Ovary (tissue), 9 donors: Measurements from ENCODE around the gene EPHA8. TPM values are rescaled to one million over a fixed set of nuclear protein-coding genes. Genes with fewer than 3 reads are reported as not detected.

Experiments used
- DNase-seq, 5 donors: peaks; one replicate each; pipeline ENCODE4 v3.0.0-alpha.2; 2019 to 2020
- H3K27ac ChIP-seq, 2 donors: fragments of 200-600 bp; one replicate each; pipeline versions ENCODE4 v1.5.1 to v1.8.0; 2019 to 2022
- H3K27me3 ChIP-seq: fragments of 200-600 bp; one replicate; pipeline ENCODE4 v1.8.0; 2022
- H3K36me3 ChIP-seq: fragments of 200-600 bp; sonication (generic); one replicate; pipeline ENCODE4 v1.5.1; 2019
- H3K4me1 ChIP-seq: one replicate; pipeline ENCODE4 v1.8.1; 2013; ENCODE audit warnings: mild to moderate bottlenecking, moderate library complexity; ENCODE audit not compliant: insufficient read depth
- H3K4me3 ChIP-seq: fragments of 200-600 bp; sonication (generic); one replicate; pipeline ENCODE4 v1.5.1; 2017
- H3K9me3 ChIP-seq, 2 donors: fragments of 200-600 bp in 1 of 2; sonication (generic) in 1 of 2; one replicate each; pipeline versions ENCODE4 v1.5.1 to v1.8.1; 2013 to 2019; ENCODE audit warnings: mild to moderate bottlenecking in 1 of 2, moderate library complexity in 1 of 2
- EP300 ChIP-seq: sonication (generic); formaldehyde crosslinking; IDR thresholded peaks from one replicate; pipeline ENCODE4 v1.6.1; 2017; ENCODE audit warnings: antibody characterized with exemption
- POLR2A ChIP-seq: fragments of 450-650 bp; IDR thresholded peaks from one replicate; pipeline ENCODE4 v1.6.1; 2017; ENCODE audit warnings: antibody characterized with exemption, mild to moderate bottlenecking, moderate library complexity
- WGBS, 3 donors: extraction: QIAGEN DNeasy Blood & Tissue Kit in 1 of 3; methylation state at CpG; one replicate each; pipeline versions ENCODE4 v1.1.5 to v1.1.7; 2013 to 2017; 5-methylcytosine and 5-hydroxymethylcytosine counted together
- intact Hi-C, 4 donors: fragments of 100-400 bp; cut with DNase I; formaldehyde crosslinking; loops; one replicate each; pipeline versions ENCODE4 v1.11.0 to v1.15.1; 2022 to 2023
- polyA plus RNA-seq, 2 donors: library from polyadenylated mRNA; stranded (reverse); fragments of 200-250 nt in 1 of 2; fragments of 350-450 nt in 1 of 2; fragmentation: Illumina TruSeq in 1 of 2; extraction: RNeasy Lipid Tissue Mini Kit (QIAGEN cat#74804) in 1 of 2; gene quantifications; one replicate each; pipeline ENCODE4 v1.2.3, GENCODE V29; 2013 to 2014
- total RNA-seq, 7 donors: library from RNA; depleted of rRNA in 2 of 7; stranded (reverse); fragments of >200 nt in 2 of 7; fragmentation: NEBNext Ultra II Directional in 3 of 7; extraction: Animal tissue kit (Norgen Biotek cat#: 25700) in 3 of 7; gene quantifications; one replicate each; pipeline versions ENCODE4 v1.1.0 to v1.2.4, GENCODE V29; 2016 to 2023
- TF ChIP-seq, protein P1 (sequence below), 3 donors: fragments of 450-650 bp in 2 of 3; fragments of 200-600 bp in 1 of 3; IDR thresholded peaks; one replicate each; pipeline versions ENCODE4 v1.5.1 to v1.8.0; 2016 to 2022; ENCODE audit warnings: antibody characterized with exemption in 3 of 3, mild to moderate bottlenecking in 1 of 3
- donor health status: DM: no; HTN: no; CAD: no; lungs with moderate emphysema.
- donor health status: DM: no; HTN: no; CAD: no.
- donor health status: Bipolar disorder and iron deficiency.
- donor health status: DM: yes; HTN: yes; CAD: no.
- donor health status: DM: no; HTN: no; CAD: no.
- donor health status: DM: yes; HTN: yes; CAD: no.

Gene EPHA8
- total and polyA plus RNA-seq, 9 donors, result 0.02 TPM; not detected in 8

DNA sequence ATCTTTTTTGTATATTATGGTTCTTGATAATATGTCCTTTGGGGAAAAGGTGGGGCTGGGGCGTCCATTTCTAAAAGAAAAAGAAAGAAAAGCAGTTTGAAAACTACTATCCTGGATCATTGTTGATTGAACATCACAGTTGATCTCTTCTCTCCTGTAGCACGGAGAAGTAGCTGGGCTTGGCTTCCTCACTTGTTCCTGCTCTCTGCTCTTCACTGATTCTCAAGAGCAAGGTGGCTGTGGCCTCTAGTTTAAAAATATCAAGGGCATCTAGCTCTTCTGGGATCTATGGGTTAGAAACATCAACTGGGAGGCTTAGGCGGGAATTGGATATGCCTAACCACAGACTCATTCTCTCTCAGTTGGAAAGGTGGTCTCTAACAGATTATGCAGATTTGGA lies 38.1 kb upstream of the EPHA8 start:
- 92% methylated on average over 3 of the region's 3 CpGs for WGBS, 3 donors
- intact Hi-C loops, result no loop called here
- TF ChIP-seq EP300 (no peak), POLR2A (no peak)
- TF ChIP-seq, protein P1, sequence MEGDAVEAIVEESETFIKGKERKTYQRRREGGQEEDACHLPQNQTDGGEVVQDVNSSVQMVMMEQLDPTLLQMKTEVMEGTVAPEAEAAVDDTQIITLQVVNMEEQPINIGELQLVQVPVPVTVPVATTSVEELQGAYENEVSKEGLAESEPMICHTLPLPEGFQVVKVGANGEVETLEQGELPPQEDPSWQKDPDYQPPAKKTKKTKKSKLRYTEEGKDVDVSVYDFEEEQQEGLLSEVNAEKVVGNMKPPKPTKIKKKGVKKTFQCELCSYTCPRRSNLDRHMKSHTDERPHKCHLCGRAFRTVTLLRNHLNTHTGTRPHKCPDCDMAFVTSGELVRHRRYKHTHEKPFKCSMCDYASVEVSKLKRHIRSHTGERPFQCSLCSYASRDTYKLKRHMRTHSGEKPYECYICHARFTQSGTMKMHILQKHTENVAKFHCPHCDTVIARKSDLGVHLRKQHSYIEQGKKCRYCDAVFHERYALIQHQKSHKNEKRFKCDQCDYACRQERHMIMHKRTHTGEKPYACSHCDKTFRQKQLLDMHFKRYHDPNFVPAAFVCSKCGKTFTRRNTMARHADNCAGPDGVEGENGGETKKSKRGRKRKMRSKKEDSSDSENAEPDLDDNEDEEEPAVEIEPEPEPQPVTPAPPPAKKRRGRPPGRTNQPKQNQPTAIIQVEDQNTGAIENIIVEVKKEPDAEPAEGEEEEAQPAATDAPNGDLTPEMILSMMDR (IDR thresholded peaks at IDR 0.05), result no peak

DNA sequence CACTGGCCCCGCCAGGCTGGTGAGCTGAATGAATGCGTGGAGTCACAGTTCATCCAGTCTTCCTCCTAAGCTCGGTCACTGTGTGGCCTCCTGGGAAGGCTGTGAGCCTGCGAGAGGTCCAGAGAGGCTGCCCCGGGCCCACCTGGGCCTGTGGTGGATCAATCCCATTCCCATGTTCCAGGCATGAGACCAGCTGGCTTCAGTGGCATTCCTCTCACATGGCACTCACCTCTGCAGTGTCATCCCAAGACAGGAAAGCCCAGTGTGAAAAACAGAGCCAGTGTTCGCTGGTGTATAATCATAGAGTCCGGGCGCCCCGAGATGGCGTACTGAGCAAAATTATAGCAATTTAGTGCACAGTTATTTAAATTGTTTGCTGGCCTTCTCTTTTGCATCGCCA lies 37.6 kb upstream of the EPHA8 start:
- WGBS, 3 donors, result 86 to 94% (median 90%) methylated on average over 11 of the region's 11 CpGs
- no peak for DNase-seq
- no peak for TF ChIP-seq EP300
- no peak for TF ChIP-seq POLR2A
- TF ChIP-seq, protein P1 (IDR thresholded peaks at IDR 0.05), result no peak
- intact Hi-C loops, result no loop called here
- Histone ChIP-seq H3K4me3 (no peak overlapping the region), H3K4me1 (peaks cover 1% of the 10 kb centered on the region), H3K27me3 (no peaks in the 10 kb centered on the region), H3K9me3 (no peaks in the 10 kb centered on the region), H3K36me3 (peaks cover 2% of the 10 kb centered on the region), H3K27ac (no peak overlapping the region)

More for the DNA sequence above, 38.1 kb upstream of the EPHA8 start:
- no peak overlapping the region for H3K27ac ChIP-seq
- H3K4me1 ChIP-seq, result no peaks in the 10 kb centered on the region
- peaks cover 2% of the 10 kb centered on the region for H3K36me3 ChIP-seq
- H3K27me3 ChIP-seq, result no peaks in the 10 kb centered on the region
- no peaks in the 10 kb centered on the region for H3K9me3 ChIP-seq
- H3K4me3 ChIP-seq, result no peak overlapping the region
- DNase-seq, result no peak

DNA sequence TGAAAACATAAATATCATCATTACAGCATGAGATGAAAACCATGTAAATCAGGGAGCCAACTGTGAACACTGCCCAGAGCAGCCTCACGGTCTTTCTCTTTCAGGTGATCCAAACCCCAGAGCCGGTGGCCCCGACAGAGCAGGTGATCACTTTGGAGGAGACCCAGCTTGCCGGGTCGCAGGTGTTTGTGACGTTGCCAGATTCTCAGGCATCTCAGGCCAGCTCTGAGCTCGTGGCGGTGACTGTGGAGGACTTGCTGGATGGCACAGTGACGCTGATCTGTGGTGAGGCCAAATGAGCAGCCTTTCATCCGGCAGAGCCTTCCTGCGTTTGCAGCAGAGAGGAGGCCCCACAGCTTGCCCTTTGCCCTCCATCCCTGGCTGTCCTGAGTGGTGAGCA lies 37.2 kb upstream of the EPHA8 start:
- Histone ChIP-seq H3K4me1 (peaks cover 3% of the 10 kb centered on the region), H3K4me3 (no peak overlapping the region), H3K9me3 (no peaks in the 10 kb centered on the region), H3K36me3 (peaks cover 2% of the 10 kb centered on the region), H3K27me3 (no peaks in the 10 kb centered on the region), H3K27ac (no peak overlapping the region)
- no peak for TF ChIP-seq EP300
- TF ChIP-seq, protein P1 (IDR thresholded peaks at IDR 0.05), result no peak
- TF ChIP-seq POLR2A, result no peak
- no peak for DNase-seq
- intact Hi-C loops, result no loop called here
- WGBS, 3 donors, result 74 to 88% (median 79%) methylated on average over 11 of the region's 11 CpGs

GRCh38 chr1:22526677-22527076 lies 36.6 kb upstream of the EPHA8 start:
- peaks cover 2% of the 10 kb centered on the region for H3K36me3 ChIP-seq
- intact Hi-C loops, result no loop called here

More at GRCh38 chr1:22526677-22527076, 36.6 kb upstream of the EPHA8 start:
- Histone ChIP-seq H3K4me1 (peaks cover 3% of the 10 kb centered on the region), H3K9me3 (no peaks in the 10 kb centered on the region), H3K4me3 (no peak overlapping the region), H3K27ac (no peak overlapping the region), H3K27me3 (no peaks in the 10 kb centered on the region)
- no peak for TF ChIP-seq POLR2A
- TF ChIP-seq, protein P1 (IDR thresholded peaks at IDR 0.05), result no peak
- TF ChIP-seq EP300, result no peak
- no peak for DNase-seq
- WGBS, 3 donors, result 89 to 93% (median 91%) methylated on average over 5 of the region's 5 CpGs
